ENCODE results near the gene DPYSL4. TPM values are rescaled to one million over a fixed set of nuclear protein-coding genes. Genes with fewer than 3 reads are reported as not detected.

DPYSL4 gene
- total RNA-seq, 1 experiment from 2014 or later: 26.3 TPM

DNA sequence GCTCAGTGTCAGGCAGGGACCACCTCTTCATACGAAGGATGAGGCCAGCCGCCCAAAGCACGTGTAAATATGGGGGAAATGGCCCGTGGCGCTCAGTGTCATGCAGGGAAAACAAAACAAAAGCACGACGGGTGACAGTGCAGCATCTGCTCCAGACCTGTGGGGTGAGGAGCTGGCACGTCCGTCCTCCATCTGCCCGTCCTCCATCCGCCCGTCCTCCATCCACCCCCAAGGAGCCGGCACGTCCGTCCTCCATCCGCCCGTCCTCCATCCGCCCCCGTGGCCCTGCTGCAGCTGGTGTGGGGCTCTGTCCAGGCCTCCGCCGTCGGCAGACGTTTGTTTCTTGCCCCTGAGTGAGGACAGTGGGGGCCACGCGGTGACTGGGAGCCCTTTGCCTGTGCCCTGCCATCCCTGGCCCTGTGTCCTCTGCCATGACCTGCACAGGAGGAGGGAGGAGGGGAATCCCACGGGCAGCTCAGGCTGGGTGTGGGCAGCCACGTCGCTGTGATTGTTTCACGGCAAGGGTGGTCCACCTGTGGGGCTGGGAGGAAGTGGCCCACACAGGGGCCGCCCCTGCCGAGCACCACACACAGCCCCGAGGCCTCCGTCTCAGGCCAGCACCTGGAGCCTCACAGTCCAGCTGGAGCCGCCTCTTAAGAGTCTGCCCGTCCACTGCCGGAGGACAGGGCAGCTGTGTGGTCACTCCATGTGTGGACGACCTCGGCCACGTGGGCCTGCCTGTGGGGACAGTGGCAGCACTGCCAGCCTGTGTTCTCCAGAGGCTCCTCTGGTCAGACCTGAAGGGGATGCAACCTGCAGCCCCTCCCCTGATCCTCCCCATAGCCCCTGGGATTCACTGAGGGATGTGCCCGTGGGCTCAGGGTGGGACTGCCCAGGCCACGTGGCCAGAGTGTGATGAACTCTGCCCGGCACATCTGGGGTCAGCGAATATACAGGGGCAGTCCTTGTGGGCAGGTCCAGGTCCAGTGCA is 38.2 kb upstream of the DPYSL4 start:
- Histone ChIP-seq H3K9me3 (ENCODE audit: control insufficient read depth, low read depth, low read length) (no peaks in the 10 kb centered on the region), H2BK20ac (ENCODE audit: low read depth, low read length, poor library complexity, severe bottlenecking) (no peak overlapping the region), H2BK5ac (ENCODE audit: insufficient read length, low read length) (no peak overlapping the region), H4K8ac (replicated peaks; ENCODE audit: insufficient read length, low read depth, low read length) (no peak overlapping the region), H2AK5ac (ENCODE audit: insufficient read length, low read length) (no peak overlapping the region), H3K79me2 (ENCODE audit: insufficient read depth, low read length) (no peaks in the 10 kb centered on the region), H3K23ac (ENCODE audit: insufficient read length, low read depth, low read length) (no peak overlapping the region), H3K27ac (ENCODE audit: insufficient read length, low read depth, low read length) (no peak overlapping the region), H3K4ac (ENCODE audit: low read depth, low read length) (no peak overlapping the region), H2BK15ac (ENCODE audit: low read depth, low read length) (no peak overlapping the region), H3K9ac (ENCODE audit: extremely low read depth, insufficient read length, low read length) (no peak overlapping the region), H3K4me2 (ENCODE audit: insufficient read depth, insufficient read length, low read length) (no peak overlapping the region), H3K79me1 (ENCODE audit: insufficient read depth, low read depth, low read length, poor library complexity, severe bottlenecking) (no peaks in the 10 kb centered on the region), H3K4me1 (ENCODE audit: insufficient read depth, low read length) (no peaks in the 10 kb centered on the region), H2BK12ac (ENCODE audit: insufficient read length, low read depth, low read length) (no peak overlapping the region), H3K27me3 (ENCODE audit: insufficient read depth, low read length) (no peaks in the 10 kb centered on the region), H2AFZ (ENCODE audit: low read length) (no peak overlapping the region), H2BK120ac (ENCODE audit: low read depth, low read length, poor library complexity, severe bottlenecking) (no peak overlapping the region), H4K5ac (ENCODE audit: insufficient read length, low read depth, low read length) (no peak overlapping the region), H4K20me1 (ENCODE audit: control insufficient read depth, insufficient read depth, insufficient read length) (no peaks in the 10 kb centered on the region), H3K18ac (ENCODE audit: insufficient read length, low read depth, low read length) (no peak overlapping the region), H4K91ac (ENCODE audit: insufficient read length, low read depth, low read length) (no peak overlapping the region), H3K23me2 (ENCODE audit: insufficient read length, low read depth, low read length, poor library complexity, severe bottlenecking) (no peaks in the 10 kb centered on the region), H3K14ac (ENCODE audit: insufficient read depth, low read length) (no peak overlapping the region), H3T11ph (ENCODE audit: low read length) (no peak overlapping the region), H3K56ac (ENCODE audit: insufficient read length, low read depth, low read length) (no peak overlapping the region)
- WGBS (ENCODE audit: extremely low coverage, insufficient read length, low lambda C conversion rate): no CpG with 5 or more reads among the region's 43 CpGs
- H3K9me3 Mint-ChIP-seq: no peaks in the 10 kb centered on the region
- no peak for DNase-seq
- no peak overlapping the region for H3K4me3 Mint-ChIP-seq
- H3K36me3 Mint-ChIP-seq (ENCODE audit: insufficient read depth in 1 of 3, low read depth in 3 of 3): no peaks in the 10 kb centered on the region; a peak in 1 of 7 replicates
- TF ChIP-seq, protein P1, sequence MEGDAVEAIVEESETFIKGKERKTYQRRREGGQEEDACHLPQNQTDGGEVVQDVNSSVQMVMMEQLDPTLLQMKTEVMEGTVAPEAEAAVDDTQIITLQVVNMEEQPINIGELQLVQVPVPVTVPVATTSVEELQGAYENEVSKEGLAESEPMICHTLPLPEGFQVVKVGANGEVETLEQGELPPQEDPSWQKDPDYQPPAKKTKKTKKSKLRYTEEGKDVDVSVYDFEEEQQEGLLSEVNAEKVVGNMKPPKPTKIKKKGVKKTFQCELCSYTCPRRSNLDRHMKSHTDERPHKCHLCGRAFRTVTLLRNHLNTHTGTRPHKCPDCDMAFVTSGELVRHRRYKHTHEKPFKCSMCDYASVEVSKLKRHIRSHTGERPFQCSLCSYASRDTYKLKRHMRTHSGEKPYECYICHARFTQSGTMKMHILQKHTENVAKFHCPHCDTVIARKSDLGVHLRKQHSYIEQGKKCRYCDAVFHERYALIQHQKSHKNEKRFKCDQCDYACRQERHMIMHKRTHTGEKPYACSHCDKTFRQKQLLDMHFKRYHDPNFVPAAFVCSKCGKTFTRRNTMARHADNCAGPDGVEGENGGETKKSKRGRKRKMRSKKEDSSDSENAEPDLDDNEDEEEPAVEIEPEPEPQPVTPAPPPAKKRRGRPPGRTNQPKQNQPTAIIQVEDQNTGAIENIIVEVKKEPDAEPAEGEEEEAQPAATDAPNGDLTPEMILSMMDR (conservative IDR thresholded peaks at IDR 0.05): no peak
- H3K27ac Mint-ChIP-seq: no peak overlapping the region; a peak in 1 of 7 replicates
- no peaks in the 10 kb centered on the region for H3K27me3 Mint-ChIP-seq (ENCODE audit: low read depth)
- peaks cover 0 to 3% of the 10 kb centered on the region in 2 experiments; a peak in 1 of 4 replicates for H3K4me1 Mint-ChIP-seq

All from H9 (cell line).